K562 (cell line): ENCODE data around the gene RFLNA. TPM values are rescaled to one million over a fixed set of nuclear protein-coding genes. Genes with fewer than 3 reads are reported as not detected.

ENCODE experiments used
- ATAC-seq: fragments of 200-7000 bp; cut with Tn5 transposase; 3 replicates; pipeline ENCODE4 v1.9.1; 2020; ENCODE audit warnings: moderate library complexity
- BruUV-seq: library from RNA; stranded (reverse); fragments of 400-500 nt; replicated peaks from 2 replicates; lab custom pipeline; 2021; lab: Mats Ljungman, UMichigan
- CTCF ChIA-PET: fragments of 300-600 bp; formaldehyde crosslinking; extraction: SDS; loops from one replicate; lab custom pipeline; 2021; ENCODE audit warnings: low intra/inter-chr PET ratio; lab: Yijun Ruan, JAX
- POLR2A ChIA-PET: fragments of 300-600, 350-650 bp; sonication (Branson Sonifier 250); formaldehyde crosslinking; extraction: SDS; loops from one replicate; lab custom pipeline; 2021; ENCODE audit warnings: antibody characterized with exemption, inconsistent platforms; lab: Yijun Ruan, JAX
- DNase-seq, 4 experiments: peaks; one replicate each; pipeline versions ENCODE4 v3.0.0 to v3.0.0-alpha.2; 2011 to 2018; ENCODE audit warnings: low spot score in 3 of 4, mixed read lengths in 3 of 4; ENCODE audit errors: extremely low read depth in 1 of 4
- FAIRE-seq: peaks from 2 replicates; lab custom pipeline; 2011; peaks lifted over from hg19 to GRCh38; lab: Jason Lieb, UNC
- H2AFZ ChIP-seq: 2 replicates; pipeline ENCODE4 v1.6.0; 2011; ENCODE audit warnings: low read depth, low read length, control low read depth, inconsistent platforms
- H3K27ac ChIP-seq: fragments of 200-600 bp; 3 replicates; pipeline ENCODE4 v1.8.0; 2011; ENCODE audit warnings: low read depth, mild to moderate bottlenecking, control low read depth, inconsistent platforms, low read length, moderate library complexity, mixed read lengths; ENCODE audit errors: extremely low read depth
- H3K27me3 ChIP-seq, 2 experiments: fragments of 300-600 bp in 1 of 2; 2 replicates in 1 of 2; 3 replicates in 1 of 2; pipeline versions ENCODE4 v1.6.0 to v1.8.0; 2011; ENCODE audit warnings: inconsistent platforms in 2 of 2, low read length in 2 of 2, mild to moderate bottlenecking in 1 of 2, mixed read lengths in 1 of 2, moderate library complexity in 1 of 2; ENCODE audit not compliant: control insufficient read depth in 2 of 2, insufficient read depth in 2 of 2
- H3K36me3 ChIP-seq: fragments of 300-600 bp; 3 replicates; pipeline ENCODE4 v1.8.0; 2011; ENCODE audit warnings: mild to moderate bottlenecking, low read length, inconsistent platforms; ENCODE audit not compliant: control insufficient read depth, insufficient read depth
- H3K4me1 ChIP-seq, 2 experiments: fragments of 200-600 bp in 1 of 2; replicated peaks in 1 of 2; 2 replicates in 1 of 2; 3 replicates in 1 of 2; pipeline versions ENCODE4 v1.5.1 to v1.8.0; 2011; ENCODE audit warnings: inconsistent platforms in 2 of 2, low read length in 2 of 2, mild to moderate bottlenecking in 1 of 2, mixed read lengths in 1 of 2, moderate library complexity in 1 of 2; ENCODE audit not compliant: control insufficient read depth in 2 of 2, insufficient read depth in 2 of 2
- H3K4me2 ChIP-seq: 2 replicates; pipeline ENCODE4 v1.6.1; 2011; ENCODE audit warnings: low read length, control low read depth, inconsistent platforms, mixed read lengths; ENCODE audit not compliant: insufficient read depth
- H3K4me3 ChIP-seq: fragments of 200-600 bp; sonication (generic), shearing (Covaris generic); 2 replicates; pipeline ENCODE4 v1.5.1; 2016; ENCODE audit warnings: control low read depth, inconsistent platforms
- H3K79me2 ChIP-seq: fragments of 200-600 bp; 3 replicates; pipeline ENCODE4 v1.8.0; 2011; ENCODE audit warnings: low read length, inconsistent platforms; ENCODE audit not compliant: control insufficient read depth, insufficient read depth
- H3K9ac ChIP-seq, 2 experiments: 2 replicates each; pipeline versions ENCODE4 v1.6.0 to v1.6.1; 2011; ENCODE audit warnings: low read depth in 2 of 2, low read length in 2 of 2, control low read depth in 1 of 2, inconsistent platforms in 1 of 2, mild to moderate bottlenecking in 1 of 2, mixed read lengths in 1 of 2; ENCODE audit not compliant: insufficient read depth in 1 of 2
- H3K9me1 ChIP-seq: one replicate; pipeline ENCODE4 v1.6.0; 2011; ENCODE audit warnings: inconsistent platforms, mild to moderate bottlenecking, low read length, moderate library complexity; ENCODE audit not compliant: control insufficient read depth, insufficient read depth
- H3K9me3 ChIP-seq: replicated peaks from 2 replicates; pipeline ENCODE4 v1.5.1; 2011; ENCODE audit warnings: low read depth, low read length, inconsistent platforms; ENCODE audit not compliant: control insufficient read depth, insufficient read depth
- H4K20me1 ChIP-seq: replicated peaks from 2 replicates; pipeline ENCODE4 v1.6.1; 2011; ENCODE audit warnings: low read length, inconsistent platforms, mixed read lengths; ENCODE audit not compliant: control insufficient read depth, insufficient read depth
- ZEB2 ChIP-seq: fragments of 450-650 bp; IDR thresholded peaks from 2 replicates; pipeline ENCODE4 v1.6.1; 2016
- WGBS: fragments of 100-300 bp; shearing (Covaris generic); methylation state at CpG from one replicate; pipeline ENCODE4 v1.1.6; 2016; ENCODE audit warnings: low coverage, mixed read lengths; ENCODE audit not compliant: insufficient coverage; ENCODE audit errors: missing lambda C conversion rate; 5-methylcytosine and 5-hydroxymethylcytosine counted together
- in situ Hi-C: fragments of 300-500 bp; cut with MboI; formaldehyde crosslinking; loops from 4 replicates; pipeline ENCODE4 v1.15.0; 2018; ENCODE audit warnings: inconsistent platforms, mixed read lengths
- intact Hi-C: fragments of 100-400 bp; cut with micrococcal nuclease; formaldehyde crosslinking; loops from 2 replicates; pipeline ENCODE4 v1.14.2; 2022
- polyA plus RNA-seq, 8 experiments: library from polyadenylated mRNA; depleted of rRNA in 4 of 8; stranded (reverse) in 5 of 8; unstranded in 3 of 8; fragments of >200 nt; fragmentation: Nextera tagmentation in 2 of 8; fragmentation: Illumina TruSeq in 1 of 8; extraction: Ambion mirVana in 2 of 8; extraction: Trizol in 1 of 8; gene quantifications; 2 replicates each; pipeline versions ENCODE4 v1.2.1 to v1.2.3, GENCODE V29; 2011 to 2014; ENCODE audit warnings: inconsistent platforms in 1 of 8, missing spikeins in 1 of 8
- total RNA-seq, 7 experiments: library from RNA; depleted of rRNA in 6 of 7; stranded (reverse); fragments of >200 nt in 6 of 7; fragmentation: Illumina TruSeq in 2 of 7; extraction: Trizol in 2 of 7; gene quantifications; 2 replicates each; pipeline versions ENCODE4 v1.2.1 to v1.2.3, GENCODE V29; 2011 to 2021; ENCODE audit warnings: low replicate concordance in 1 of 7
- TF ChIP-seq, protein P1 (sequence below), 2 experiments: fragments of 450-650 bp in 1 of 2; IDR thresholded peaks; 2 replicates each; pipeline ENCODE4 v1.6.1; 2011 to 2017; ENCODE audit warnings: low read depth in 2 of 2, antibody characterized with exemption in 1 of 2, borderline replicate concordance in 1 of 2, low read length in 1 of 2, mild to moderate bottlenecking in 1 of 2, mixed read lengths in 1 of 2; ENCODE audit not compliant: control insufficient read depth in 1 of 2

RFLNA gene
- total and polyA plus RNA-seq, 9 of the 15 experiments (the other 6 are each of a cell fraction or from before 2014, with no cell fraction given), result not detected

DNA sequence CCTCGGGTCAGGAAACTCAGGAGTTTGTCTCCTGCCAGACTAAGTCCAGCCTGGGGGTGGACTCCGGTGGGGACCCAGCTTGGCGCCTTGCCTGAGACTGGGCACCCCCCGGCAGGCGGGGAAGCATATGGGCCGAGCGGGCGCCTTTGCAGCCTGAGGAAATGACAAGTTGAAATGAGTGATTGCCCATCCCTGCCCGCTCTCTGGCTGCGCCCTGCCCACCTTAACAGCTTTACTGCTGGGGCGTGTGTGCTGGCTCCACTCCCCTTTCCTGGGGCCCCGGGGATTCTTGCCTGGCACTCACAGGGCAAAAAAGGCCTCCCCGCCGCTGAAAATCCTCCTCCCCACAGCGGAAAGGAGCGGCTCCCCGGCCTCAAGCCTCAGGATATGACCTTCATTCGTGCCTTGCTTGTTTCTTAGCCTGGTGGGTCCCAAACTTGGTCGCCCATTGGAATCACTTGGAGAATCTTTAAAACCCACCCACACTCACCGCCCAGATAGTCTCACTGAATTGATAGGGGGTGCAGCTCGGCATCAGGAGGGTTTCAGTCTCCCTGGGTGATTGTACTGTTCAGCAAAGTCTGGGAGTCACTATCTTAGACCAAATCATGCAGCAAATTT, 1.5 kb downstream of the RFLNA start:
- no TSS peak for BruUV-seq
- 4% methylated on average over 19 of the region's 21 CpGs for WGBS
- Histone ChIP-seq H3K4me1 (peaks cover 0 to 8% of the 10 kb centered on the region in 2 experiments; a peak in 1 of 5 replicates), H3K9me3 (no peaks in the 10 kb centered on the region), H3K9me1 (no peaks in the 10 kb centered on the region), H4K20me1 (peaks cover 2% of the 10 kb centered on the region; the same call in 1 of the 2 replicates), H3K4me3 (no peak overlapping the region), H2AFZ (no peak overlapping the region), H3K4me2 (no peak overlapping the region), H3K9ac (no peak overlapping the region), H3K27me3 (peaks cover 33 to 73% of the 10 kb centered on the region in 2 experiments; a peak in 4 of 5 replicates), H3K36me3 (no peaks in the 10 kb centered on the region), H3K79me2 (no peaks in the 10 kb centered on the region), H3K27ac (no peak overlapping the region)
- FAIRE-seq (no peak), DNase-seq (no peak), ATAC-seq (no peak)
- TF ChIP-seq, protein P1, sequence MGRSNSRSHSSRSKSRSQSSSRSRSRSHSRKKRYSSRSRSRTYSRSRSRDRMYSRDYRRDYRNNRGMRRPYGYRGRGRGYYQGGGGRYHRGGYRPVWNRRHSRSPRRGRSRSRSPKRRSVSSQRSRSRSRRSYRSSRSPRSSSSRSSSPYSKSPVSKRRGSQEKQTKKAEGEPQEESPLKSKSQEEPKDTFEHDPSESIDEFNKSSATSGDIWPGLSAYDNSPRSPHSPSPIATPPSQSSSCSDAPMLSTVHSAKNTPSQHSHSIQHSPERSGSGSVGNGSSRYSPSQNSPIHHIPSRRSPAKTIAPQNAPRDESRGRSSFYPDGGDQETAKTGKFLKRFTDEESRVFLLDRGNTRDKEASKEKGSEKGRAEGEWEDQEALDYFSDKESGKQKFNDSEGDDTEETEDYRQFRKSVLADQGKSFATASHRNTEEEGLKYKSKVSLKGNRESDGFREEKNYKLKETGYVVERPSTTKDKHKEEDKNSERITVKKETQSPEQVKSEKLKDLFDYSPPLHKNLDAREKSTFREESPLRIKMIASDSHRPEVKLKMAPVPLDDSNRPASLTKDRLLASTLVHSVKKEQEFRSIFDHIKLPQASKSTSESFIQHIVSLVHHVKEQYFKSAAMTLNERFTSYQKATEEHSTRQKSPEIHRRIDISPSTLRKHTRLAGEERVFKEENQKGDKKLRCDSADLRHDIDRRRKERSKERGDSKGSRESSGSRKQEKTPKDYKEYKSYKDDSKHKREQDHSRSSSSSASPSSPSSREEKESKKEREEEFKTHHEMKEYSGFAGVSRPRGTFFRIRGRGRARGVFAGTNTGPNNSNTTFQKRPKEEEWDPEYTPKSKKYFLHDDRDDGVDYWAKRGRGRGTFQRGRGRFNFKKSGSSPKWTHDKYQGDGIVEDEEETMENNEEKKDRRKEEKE (IDR thresholded peaks at IDR 0.05; ENCODE audit: borderline replicate concordance in 1 of 2, control insufficient read depth in 1 of 2, low read depth in 2 of 2, low read length in 1 of 2), result no peak
- no peak for TF ChIP-seq ZEB2
- in situ Hi-C loops, result no loop called here
- CTCF ChIA-PET, result interaction anchor here (0.6 kb wide), 1 partner anchor 19 kb away, joined by 3 read pairs; no protein-coding TSS in a partner anchor
- intact Hi-C loops, result no loop called here
- POLR2A ChIA-PET, result no interaction called here
